DOHH2 (cell line): ENCODE measurements around the gene ADRA1B.
A peak's percentile ranks its signal among the peaks of the same experiment; 100 is the strongest.
"Not testable (repeated sequence)": the region's sequence is repeated elsewhere in the genome, so short reads cannot be mapped to it uniquely, and the experiment has no call there.

Experiments
- H3F3A ChIP-seq: fragments of 200-600 bp; sonication (generic), shearing (Covaris generic); 2 replicates; pipeline ENCODE4 v1.6.0; 2016; ENCODE audit warnings: antibody characterized with exemption, mild to moderate bottlenecking; ENCODE audit not compliant: control insufficient read depth, insufficient read depth
- H3K27ac ChIP-seq: fragments of 200-600 bp; sonication (generic); 2 replicates; pipeline ENCODE4 v1.5.1; 2014; ENCODE audit warnings: low read depth, mild to moderate bottlenecking, low read length, moderate library complexity
- H3K27me3 ChIP-seq: fragments of 200-600 bp; sonication (generic); 2 replicates; pipeline ENCODE4 v1.6.1; 2014; ENCODE audit warnings: mild to moderate bottlenecking, low read length, mixed read lengths; ENCODE audit not compliant: control insufficient read depth
- H3K36me3 ChIP-seq: fragments of 200-600 bp; sonication (generic); 2 replicates; pipeline ENCODE4 v1.6.1; 2014; ENCODE audit warnings: mild to moderate bottlenecking, low read length, moderate library complexity, mixed read lengths; ENCODE audit not compliant: control insufficient read depth
- H3K4me1 ChIP-seq: fragments of 200-600 bp; sonication (generic); 2 replicates; pipeline ENCODE4 v1.6.1; 2014; ENCODE audit warnings: mild to moderate bottlenecking, low read length, mixed read lengths; ENCODE audit not compliant: control insufficient read depth
- H3K4me2 ChIP-seq: fragments of 200-600 bp; sonication (generic); 2 replicates; pipeline ENCODE4 v1.6.0; 2014; ENCODE audit warnings: mild to moderate bottlenecking, low read length, moderate library complexity
- H3K4me3 ChIP-seq: fragments of 200-600 bp; sonication (generic); 2 replicates; pipeline ENCODE4 v1.5.1; 2014; ENCODE audit warnings: mild to moderate bottlenecking, low read length, mixed read lengths
- H3K79me2 ChIP-seq: fragments of 200-600 bp; sonication (generic); 2 replicates; pipeline ENCODE4 v1.6.1; 2014; ENCODE audit warnings: mild to moderate bottlenecking, low read length, mixed read lengths; ENCODE audit not compliant: control insufficient read depth
- H3K9me2 ChIP-seq: fragments of 200-600 bp; sonication (generic); replicated peaks from 2 replicates; pipeline ENCODE4 v1.6.1; 2014; ENCODE audit warnings: mild to moderate bottlenecking, low read length, mixed read lengths; ENCODE audit not compliant: control insufficient read depth
- H3K9me3 ChIP-seq: fragments of 200-600 bp; sonication (generic); 2 replicates; pipeline ENCODE4 v1.6.1; 2014; ENCODE audit warnings: antibody characterized with exemption, low read length, mixed read lengths; ENCODE audit not compliant: control insufficient read depth, insufficient read depth
- H4K20me1 ChIP-seq: fragments of 200-600 bp; sonication (generic); 2 replicates; pipeline ENCODE4 v1.6.0; 2014; ENCODE audit warnings: low read depth, mild to moderate bottlenecking, antibody characterized with exemption, low read length, moderate library complexity; ENCODE audit not compliant: control insufficient read depth, insufficient read depth
- CTCF ChIP-seq: fragments of 200-600 bp; sonication (generic); IDR thresholded peaks from one replicate; pipeline ENCODE4 v1.5.1; 2014; ENCODE audit warnings: antibody characterized with exemption, mild to moderate bottlenecking, low read depth, low read length; ENCODE audit not compliant: poor library complexity, severe bottlenecking
- EZH2phosphoT487 ChIP-seq: fragments of 200-600 bp; sonication (generic); IDR thresholded peaks from 2 replicates; pipeline ENCODE4 v1.6.1; 2017; ENCODE audit warnings: borderline replicate concordance, mild to moderate bottlenecking, antibody characterized with exemption, low read length, moderate library complexity, mixed read lengths

Gene ADRA1B

GRCh38 chr5:160001457-160001856 lies 85.2 kb downstream of the ADRA1B start:
- H3K9me2 ChIP-seq, result no peaks in the 10 kb centered on the region

GRCh38 chr5:160007514-160007913 lies 91.2 kb downstream of the ADRA1B start:
- Histone ChIP-seq H3K27me3 (no peaks in the 10 kb centered on the region), H3K9me3 (no peaks in the 10 kb centered on the region), H3K4me1 (peaks cover 25% of the 10 kb centered on the region), H3K27ac (no peak overlapping the region), H3K9me2 (no peaks in the 10 kb centered on the region), H3K4me3 (no peak overlapping the region), H3K36me3 (peaks cover 21% of the 10 kb centered on the region), H3K79me2 (peaks cover 33% of the 10 kb centered on the region), H3K4me2 (no peak overlapping the region), H4K20me1 (no peaks in the 10 kb centered on the region), H3F3A (no peaks in the 10 kb centered on the region)
- TF ChIP-seq CTCF, result no peak
- TF ChIP-seq EZH2phosphoT487, result no peak

More at GRCh38 chr5:160001457-160001856, 85.2 kb downstream of the ADRA1B start:
- Histone ChIP-seq H3F3A (no peaks in the 10 kb centered on the region), H3K4me1 (no peaks in the 10 kb centered on the region), H3K4me3 (no peak overlapping the region), H3K79me2 (no peaks in the 10 kb centered on the region), H3K9me3 (no peaks in the 10 kb centered on the region), H4K20me1 (no peaks in the 10 kb centered on the region), H3K27ac (no peak overlapping the region), H3K36me3 (no peaks in the 10 kb centered on the region), H3K27me3 (peaks cover 20% of the 10 kb centered on the region), H3K4me2 (no peak overlapping the region)
- TF ChIP-seq CTCF (no peak), EZH2phosphoT487 (no peak)

GRCh38 chr5:160008529-160008876 lies 92.2 kb downstream of the ADRA1B start:
- peak overlapping the region; percentile 45 for H3K4me2 ChIP-seq
- not testable (repeated sequence) for H3K9me2 ChIP-seq, H3K27ac ChIP-seq, H3K27me3 ChIP-seq, H3F3A ChIP-seq, H4K20me1 ChIP-seq, H3K9me3 ChIP-seq
- H3K4me3 ChIP-seq, result peak overlapping the region; percentile 91
- peaks cover 25% of the 10 kb centered on the region for H3K4me1 ChIP-seq
- peaks cover 23% of the 10 kb centered on the region for H3K36me3 ChIP-seq
- H3K79me2 ChIP-seq, result peaks cover 33% of the 10 kb centered on the region

GRCh38 chr5:160008877-160009590 lies 92.8 kb downstream of the ADRA1B start, which contains the start of gene TTC1:
Gene TTC1, plus strand, starts transcription at chr5:160009139. Its CDS starts 1,390 bp downstream, at chr5:160010529.
- Histone ChIP-seq H3K9me2 (no peaks in the 10 kb centered on the region), H3K4me3 (peak within 1 kb of the TSS; percentile 91), H3K4me2 (peak within 1 kb of the TSS; percentile 91), H3K27ac (peak within 1 kb of the TSS; percentile 33; the same call in 1 of the 2 replicates), H3K36me3 (peaks cover 23% of the 10 kb centered on the region), H3K27me3 (no peaks in the 10 kb centered on the region), H3F3A (no peaks in the 10 kb centered on the region), H4K20me1 (no peaks in the 10 kb centered on the region), H3K4me1 (peaks cover 25% of the 10 kb centered on the region), H3K9me3 (no peaks in the 10 kb centered on the region), H3K79me2 (peaks cover 33% of the 10 kb centered on the region)
- TF ChIP-seq CTCF, result no peak
- TF ChIP-seq EZH2phosphoT487, result no peak
